ENCODE results near the gene RPP14. TPM values are rescaled to one million over a fixed set of nuclear protein-coding genes. Genes with fewer than 3 reads are reported as not detected.
A peak's percentile ranks its signal among the peaks of the same experiment; 100 is the strongest.

RPP14 gene
- total and polyA plus RNA-seq, 12 donors: 12.5 to 34.4 (median 23.2) TPM

DNA sequence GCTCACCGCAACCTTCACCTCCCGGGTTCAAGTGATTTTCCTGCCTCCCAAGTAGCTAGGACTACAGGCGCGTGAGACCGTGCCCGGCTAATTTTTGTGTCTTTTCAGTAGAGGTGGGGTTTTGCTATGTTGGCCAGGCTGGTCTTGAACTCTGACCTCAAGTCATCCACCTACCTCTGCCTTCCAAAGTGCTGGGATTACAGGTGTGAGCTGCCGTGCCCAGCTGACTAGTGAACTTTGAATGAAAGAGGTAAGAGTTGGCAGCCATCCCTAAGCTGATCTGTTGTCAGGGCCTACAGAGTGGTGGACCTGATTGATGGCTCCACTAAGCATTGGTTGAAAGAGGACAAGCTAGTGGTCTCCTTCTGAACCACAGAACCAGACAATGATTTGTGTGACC is 41.9 kb downstream of the RPP14 start:
- Histone ChIP-seq H3K36me3 (peaks cover 0 to 11% (median 0%) of the 10 kb centered on the region in 9 donors), H3K9me3 (no peaks in the 10 kb centered on the region), H3K4me1 (peaks cover 0 to 42% (median 0%) of the 10 kb centered on the region in 9 donors), H3K27me3 (no peaks in the 10 kb centered on the region), H3K27ac (no peak overlapping the region), H3K4me3 (no peak overlapping the region)
- intact Hi-C loops (cut with DNase I): no loop called here
- ATAC-seq (no peak), DNase-seq (no peak)
- 96 to 97% methylated on average over 7 of the region's 7 CpGs for WGBS, 2 donors
- TF ChIP-seq, protein P1, sequence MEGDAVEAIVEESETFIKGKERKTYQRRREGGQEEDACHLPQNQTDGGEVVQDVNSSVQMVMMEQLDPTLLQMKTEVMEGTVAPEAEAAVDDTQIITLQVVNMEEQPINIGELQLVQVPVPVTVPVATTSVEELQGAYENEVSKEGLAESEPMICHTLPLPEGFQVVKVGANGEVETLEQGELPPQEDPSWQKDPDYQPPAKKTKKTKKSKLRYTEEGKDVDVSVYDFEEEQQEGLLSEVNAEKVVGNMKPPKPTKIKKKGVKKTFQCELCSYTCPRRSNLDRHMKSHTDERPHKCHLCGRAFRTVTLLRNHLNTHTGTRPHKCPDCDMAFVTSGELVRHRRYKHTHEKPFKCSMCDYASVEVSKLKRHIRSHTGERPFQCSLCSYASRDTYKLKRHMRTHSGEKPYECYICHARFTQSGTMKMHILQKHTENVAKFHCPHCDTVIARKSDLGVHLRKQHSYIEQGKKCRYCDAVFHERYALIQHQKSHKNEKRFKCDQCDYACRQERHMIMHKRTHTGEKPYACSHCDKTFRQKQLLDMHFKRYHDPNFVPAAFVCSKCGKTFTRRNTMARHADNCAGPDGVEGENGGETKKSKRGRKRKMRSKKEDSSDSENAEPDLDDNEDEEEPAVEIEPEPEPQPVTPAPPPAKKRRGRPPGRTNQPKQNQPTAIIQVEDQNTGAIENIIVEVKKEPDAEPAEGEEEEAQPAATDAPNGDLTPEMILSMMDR (IDR thresholded peaks at IDR 0.05): no peak

DNA sequence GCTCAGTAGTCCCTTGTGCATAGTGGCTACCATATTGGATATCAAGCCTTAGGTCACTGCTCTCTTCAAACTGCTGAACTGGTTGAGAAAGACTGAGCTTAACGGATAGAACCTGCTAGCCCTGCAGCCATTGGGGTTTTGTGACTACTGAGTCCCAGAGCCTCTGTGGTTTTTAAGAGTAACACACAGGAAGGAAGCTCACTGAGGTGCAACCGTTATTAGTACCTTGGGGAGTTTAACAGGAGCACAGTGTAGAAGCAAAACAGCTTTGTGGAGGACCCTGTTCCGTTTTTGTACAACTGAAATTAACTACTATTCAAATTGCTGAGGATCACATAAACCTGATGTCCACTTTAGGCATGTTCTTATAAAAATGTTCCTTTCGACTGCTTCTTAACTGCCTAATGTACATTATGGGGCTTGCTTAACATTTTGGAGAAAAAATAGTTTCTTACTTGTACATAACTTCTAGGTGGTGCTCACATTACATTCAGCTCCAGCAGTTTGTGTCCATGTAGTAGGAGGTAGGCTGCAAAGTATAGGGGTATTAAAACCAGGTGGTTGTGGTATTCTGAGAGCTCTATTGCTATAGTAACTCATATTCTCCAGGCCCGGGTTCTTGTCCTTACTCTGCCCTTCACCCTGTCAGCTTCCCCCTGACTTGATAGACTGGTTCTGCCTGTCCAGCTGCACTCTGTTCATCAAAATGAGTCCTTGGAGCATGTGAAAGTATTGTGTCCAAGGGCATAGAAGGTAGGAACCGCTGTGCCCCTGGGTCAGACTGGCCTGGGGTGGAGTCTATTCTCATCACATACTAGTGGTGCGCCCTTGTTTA is 44.0 kb downstream of the RPP14 start:
- Histone ChIP-seq H3K27me3 (no peaks in the 10 kb centered on the region), H3K9me3 (no peaks in the 10 kb centered on the region), H3K27ac (peak overlapping the region in 1 of 10 donors; percentile 55), H3K4me1 (peaks cover 0 to 62% (median 0%) of the 10 kb centered on the region in 9 donors), H3K36me3 (peaks cover 0 to 5% (median 0%) of the 10 kb centered on the region in 9 donors), H3K4me3 (no peak overlapping the region)
- DNase-seq: no peak
- peak in 1 of 8 donors; percentile 11 for ATAC-seq
- TF ChIP-seq, protein P1 (IDR thresholded peaks at IDR 0.05): no peak
- WGBS, 2 donors: 83% methylated on average over 7 of the region's 7 CpGs
- intact Hi-C loops (cut with DNase I): loop anchor here in 1 of 10 donors (10.0 kb wide), 1 partner anchor 145 kb away; the partner anchor contains the start of gene KCTD6

DNA sequence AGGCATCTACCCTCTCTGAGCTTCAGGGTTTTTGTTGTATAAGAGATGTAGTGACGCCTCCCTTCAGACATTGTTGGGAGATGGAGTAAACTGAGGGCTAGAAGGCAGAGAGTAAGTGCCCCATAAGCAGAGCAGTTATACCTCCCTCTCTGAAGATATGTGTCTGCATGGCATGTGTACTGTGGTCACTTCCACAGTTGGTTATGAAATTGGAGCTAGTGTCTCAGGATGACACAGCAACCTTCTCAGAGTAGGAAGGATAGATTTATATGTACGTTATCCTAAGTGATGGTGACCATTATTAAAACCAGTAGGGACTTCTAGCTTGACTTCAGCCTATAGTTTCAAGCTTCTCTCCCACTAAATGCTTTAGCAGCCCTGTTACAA is 44.6 kb downstream of the RPP14 start:
- ATAC-seq: peak in 4 of 8 donors; percentile 38 to 48 (median 46)
- peak overlapping the region in 1 of 10 donors; percentile 55 for H3K27ac ChIP-seq
- DNase-seq: no peak

DNA sequence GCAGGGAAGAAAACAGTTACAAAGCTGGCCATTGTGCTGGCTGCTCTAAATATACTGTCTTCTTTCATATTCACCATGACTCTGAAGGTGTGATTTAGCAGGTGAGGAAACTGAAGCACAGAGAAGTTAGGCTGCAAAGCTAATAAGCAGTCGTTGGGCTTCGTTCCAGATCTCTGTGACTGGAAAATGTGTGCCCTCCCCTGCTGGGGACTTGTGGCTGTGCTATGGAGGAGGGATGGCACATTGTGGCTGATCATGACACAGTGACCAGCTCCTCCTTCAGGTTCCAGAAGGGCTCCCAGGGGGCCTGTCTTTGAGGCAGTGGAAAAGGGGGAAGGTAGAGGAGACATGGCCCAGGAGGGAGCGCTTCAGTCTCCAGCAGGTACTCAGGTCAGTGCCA is 45.9 kb downstream of the RPP14 start:
- H3K27ac ChIP-seq: no peak overlapping the region
- H3K27me3 ChIP-seq: no peaks in the 10 kb centered on the region
- H3K36me3 ChIP-seq: peaks cover 0 to 5% (median 0%) of the 10 kb centered on the region in 9 donors
- 79 to 85% methylated on average over 3 of the region's 3 CpGs for WGBS, 2 donors
- intact Hi-C loops (cut with DNase I): loop anchor here in 1 of 10 donors (10.0 kb wide), 1 partner anchor 143 kb away; the partner anchor contains the start of gene KCTD6
- TF ChIP-seq, protein P1 (IDR thresholded peaks at IDR 0.05): no peak
- H3K4me1 ChIP-seq: peaks cover 0 to 81% (median 9%) of the 10 kb centered on the region in 9 donors
- no peak overlapping the region for H3K4me3 ChIP-seq
- ATAC-seq (peak in 2 of 8 donors; percentile 9 to 42), DNase-seq (no peak)
- H3K9me3 ChIP-seq: no peaks in the 10 kb centered on the region

More for the DNA sequence above, 44.6 kb downstream of the RPP14 start:
- H3K4me3 ChIP-seq: no peak overlapping the region
- H3K9me3 ChIP-seq: no peaks in the 10 kb centered on the region
- H3K27me3 ChIP-seq: no peaks in the 10 kb centered on the region
- H3K36me3 ChIP-seq: peaks cover 0 to 5% (median 0%) of the 10 kb centered on the region in 9 donors
- 90 to 95% methylated on average over 2 of the region's 2 CpGs for WGBS, 2 donors
- H3K4me1 ChIP-seq: peaks cover 0 to 68% (median under 1%) of the 10 kb centered on the region in 9 donors
- TF ChIP-seq, protein P1 (IDR thresholded peaks at IDR 0.05): no peak
- intact Hi-C loops (cut with DNase I): loop anchor here in 1 of 10 donors (10.0 kb wide), 1 partner anchor 144 kb away; the partner anchor contains the start of gene KCTD6
